ENCODE data around the gene SLC31A1.
"Not testable (repeated sequence)": the region's sequence is repeated elsewhere in the genome, so short reads cannot be mapped to it uniquely, and the experiment has no call there.

The SLC31A1 gene

GRCh38 chr9:113261917-113262671 is 40.8 kb downstream of the SLC31A1 start:
- DNase-seq (ENCODE audit: low spot score) = no peak

GRCh38 chr9:113266174-113266573 is 44.8 kb downstream of the SLC31A1 start:
- DNase-seq (ENCODE audit: low spot score) = no peak

- no peak for DNase-seq (ENCODE audit: low spot score)
Observed at GRCh38 chr9:113267911-113268566, 46.7 kb downstream of the SLC31A1 start.

GRCh38 chr9:113269355-113269754 is 48.0 kb downstream of the SLC31A1 start:
- no peak for DNase-seq (ENCODE audit: low spot score)

- no peak for DNase-seq (ENCODE audit: low spot score)
Observed at GRCh38 chr9:113269871-113270270, 48.5 kb downstream of the SLC31A1 start.

- peak; percentile 54 for DNase-seq (ENCODE audit: low spot score)
Observed at GRCh38 chr9:113274474-113275156, 53.3 kb downstream of the SLC31A1 start.

- DNase-seq (ENCODE audit: low spot score) = peak; percentile 92
Observed at GRCh38 chr9:113275157-113276131, 54.1 kb downstream of the SLC31A1 start, which contains the start of the genes CDC26 and PRPF4. Gene CDC26 (minus strand): TSS chr9:113275572. CDS start chr9:113272507, 3,065 bp downstream. Gene PRPF4 (plus strand): TSS chr9:113275658. CDS start chr9:113275744, 86 bp downstream.

GRCh38 chr9:113278840-113279239 is 57.5 kb downstream of the SLC31A1 start:
- DNase-seq (ENCODE audit: low spot score) = no peak

GRCh38 chr9:113281356-113281755 is 60.0 kb downstream of the SLC31A1 start:
- no peak for DNase-seq (ENCODE audit: low spot score)

- no peak for DNase-seq (ENCODE audit: low spot score)
Observed at GRCh38 chr9:113289091-113289490, 67.7 kb downstream of the SLC31A1 start.

GRCh38 chr9:113290052-113290607 is 68.8 kb downstream of the SLC31A1 start:
- no peak for DNase-seq (ENCODE audit: low spot score)

GRCh38 chr9:113293285-113293878 is 72.0 kb downstream of the SLC31A1 start:
- DNase-seq (ENCODE audit: low spot score) = no peak

GRCh38 chr9:113296247-113296646 is 74.9 kb downstream of the SLC31A1 start:
- not testable (repeated sequence) for DNase-seq (ENCODE audit: low spot score)

- no peak for DNase-seq (ENCODE audit: low spot score)
Observed at GRCh38 chr9:113296796-113297558, 75.6 kb downstream of the SLC31A1 start.

- no peak for DNase-seq (ENCODE audit: low spot score)
Observed at GRCh38 chr9:113298311-113298710, 77.0 kb downstream of the SLC31A1 start.

GRCh38 chr9:113298924-113299770 is 77.8 kb downstream of the SLC31A1 start:
- DNase-seq (ENCODE audit: low spot score) = no peak

GRCh38 chr9:113299800-113300292 is 78.5 kb downstream of the SLC31A1 start:
- DNase-seq (ENCODE audit: low spot score) = no peak

GRCh38 chr9:113301548-113301947 is 80.2 kb downstream of the SLC31A1 start:
- no peak for DNase-seq (ENCODE audit: low spot score)
